ENCODE measurements around the gene ASZ1. TPM values are rescaled to one million over a fixed set of nuclear protein-coding genes. Genes with fewer than 3 reads are reported as not detected.

ASZ1 gene
- total RNA-seq, 1 donor from 2014 or later: not detected

DNA sequence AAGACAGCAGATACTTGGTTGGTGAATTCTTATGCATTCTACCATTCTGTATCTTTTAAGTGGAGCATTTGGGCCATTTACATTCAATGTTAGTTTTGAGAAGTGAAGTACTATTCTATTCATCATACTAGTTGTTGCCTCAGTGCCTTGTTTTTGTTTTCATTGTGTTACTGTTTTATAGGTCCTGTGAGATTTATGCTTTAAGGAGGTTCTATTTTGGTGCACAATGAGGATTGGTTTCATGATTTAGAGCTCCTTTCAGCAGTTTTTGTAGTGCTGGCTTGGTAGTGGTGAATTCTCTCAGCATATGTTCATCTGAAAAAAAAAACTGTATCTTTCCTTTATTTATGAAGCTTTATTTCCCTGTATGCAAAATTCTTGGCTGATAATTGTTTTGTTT is 81.1 kb downstream of the ASZ1 start:
- DNase-seq (ENCODE audit: low read depth in 2 of 2): no peak

DNA sequence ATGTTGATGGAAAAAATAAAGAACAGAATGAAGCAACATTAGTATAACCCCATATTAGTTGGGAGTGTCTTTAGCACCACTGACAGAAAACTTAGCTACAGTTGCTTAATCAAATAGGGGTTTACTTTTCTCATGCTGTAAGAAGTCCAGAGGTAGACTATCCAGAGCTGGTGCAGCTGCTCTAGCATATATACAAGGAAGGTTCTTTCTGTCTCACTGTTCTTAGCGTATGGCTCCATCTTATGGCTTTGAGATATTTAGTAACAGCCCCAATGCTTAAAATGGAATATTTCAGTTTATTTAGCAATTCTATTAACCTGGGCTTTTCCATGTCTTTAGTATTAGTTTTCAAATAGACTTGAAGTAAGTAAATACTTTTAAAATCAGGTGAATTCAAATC is 89.3 kb downstream of the ASZ1 start:
- no peak for DNase-seq (ENCODE audit: low read depth in 2 of 2)

DNA sequence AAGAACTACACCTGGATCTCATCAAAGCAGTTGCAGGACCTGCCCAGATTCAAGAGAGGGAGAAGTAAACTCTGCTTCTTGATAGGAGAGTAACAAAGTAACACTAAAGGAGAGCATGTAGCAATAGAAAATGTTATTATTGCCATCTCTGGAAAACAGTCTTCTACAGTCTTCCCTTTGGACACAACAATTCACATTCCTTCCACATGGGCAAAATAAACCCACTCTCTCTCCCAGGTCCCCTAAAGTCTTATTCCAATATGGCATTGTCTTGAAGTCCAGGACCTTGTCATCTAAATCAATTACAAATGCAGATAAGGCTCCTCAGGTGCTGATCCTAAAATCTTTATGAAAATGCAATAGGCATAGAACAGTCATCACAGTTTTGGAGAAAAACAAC is 94.1 kb downstream of the ASZ1 start:
- no peak for DNase-seq (ENCODE audit: low read depth in 2 of 2)

DNA sequence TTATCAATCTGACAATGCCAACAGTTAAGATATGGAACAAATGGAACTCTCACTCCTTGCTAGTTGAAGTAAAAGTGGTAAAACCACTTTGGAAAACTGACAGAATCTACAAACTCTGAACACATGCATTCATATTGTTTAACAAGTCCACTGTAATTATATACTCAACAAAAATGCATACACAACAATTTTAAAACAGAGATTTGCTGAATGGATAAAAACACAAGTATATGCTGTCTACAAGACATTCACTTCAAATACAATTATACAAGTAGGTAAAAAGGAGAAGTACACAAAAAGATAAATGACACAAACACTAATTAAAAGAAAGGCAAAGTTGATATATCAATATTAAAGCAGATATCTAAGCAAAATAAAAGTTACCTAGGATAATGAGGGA is 95.3 kb downstream of the ASZ1 start:
- no peak for DNase-seq (ENCODE audit: low read depth in 2 of 2)

DNA sequence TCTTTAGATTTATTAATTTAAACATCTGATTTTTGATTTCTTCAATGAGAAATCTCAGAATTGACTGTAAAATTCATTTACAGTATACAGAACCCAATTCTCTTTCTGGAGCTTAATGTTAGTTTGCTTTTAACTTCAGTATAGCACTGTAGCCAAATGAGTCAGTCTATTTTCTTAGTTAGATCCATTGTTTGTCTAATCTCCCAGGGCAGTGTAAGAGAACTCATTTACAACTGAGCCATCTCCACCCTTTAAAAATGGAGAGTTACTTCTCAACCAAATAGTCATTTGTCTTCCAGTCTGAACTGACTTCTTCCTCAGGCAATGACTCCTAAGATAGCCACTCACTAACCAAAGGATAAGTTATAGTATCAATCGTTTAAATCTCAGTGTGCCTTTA is 101.5 kb downstream of the ASZ1 start:
- peak in 1 of 2 donors; percentile 5 for DNase-seq (ENCODE audit: low read depth in 2 of 2)

DNA sequence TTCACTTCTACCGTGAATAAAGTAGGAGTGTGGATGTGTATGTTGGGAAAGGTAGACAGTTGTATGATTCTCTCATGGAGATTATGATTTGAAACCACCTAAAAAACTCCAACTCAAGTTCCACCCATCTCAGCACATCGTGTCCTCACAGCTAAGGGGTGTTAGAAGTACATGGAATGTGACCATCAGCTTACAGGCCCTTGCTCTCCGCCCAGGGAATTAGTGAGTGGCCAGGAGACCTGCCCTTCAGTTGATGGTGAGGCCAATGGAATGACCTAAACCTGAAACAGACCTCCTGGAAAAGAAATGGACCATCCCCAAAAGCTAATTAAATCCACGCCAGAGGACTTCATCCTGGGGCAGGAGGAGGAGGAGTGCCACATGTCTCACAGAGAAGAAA is 102.3 kb downstream of the ASZ1 start:
- DNase-seq (ENCODE audit: low read depth in 2 of 2): no peak

DNA sequence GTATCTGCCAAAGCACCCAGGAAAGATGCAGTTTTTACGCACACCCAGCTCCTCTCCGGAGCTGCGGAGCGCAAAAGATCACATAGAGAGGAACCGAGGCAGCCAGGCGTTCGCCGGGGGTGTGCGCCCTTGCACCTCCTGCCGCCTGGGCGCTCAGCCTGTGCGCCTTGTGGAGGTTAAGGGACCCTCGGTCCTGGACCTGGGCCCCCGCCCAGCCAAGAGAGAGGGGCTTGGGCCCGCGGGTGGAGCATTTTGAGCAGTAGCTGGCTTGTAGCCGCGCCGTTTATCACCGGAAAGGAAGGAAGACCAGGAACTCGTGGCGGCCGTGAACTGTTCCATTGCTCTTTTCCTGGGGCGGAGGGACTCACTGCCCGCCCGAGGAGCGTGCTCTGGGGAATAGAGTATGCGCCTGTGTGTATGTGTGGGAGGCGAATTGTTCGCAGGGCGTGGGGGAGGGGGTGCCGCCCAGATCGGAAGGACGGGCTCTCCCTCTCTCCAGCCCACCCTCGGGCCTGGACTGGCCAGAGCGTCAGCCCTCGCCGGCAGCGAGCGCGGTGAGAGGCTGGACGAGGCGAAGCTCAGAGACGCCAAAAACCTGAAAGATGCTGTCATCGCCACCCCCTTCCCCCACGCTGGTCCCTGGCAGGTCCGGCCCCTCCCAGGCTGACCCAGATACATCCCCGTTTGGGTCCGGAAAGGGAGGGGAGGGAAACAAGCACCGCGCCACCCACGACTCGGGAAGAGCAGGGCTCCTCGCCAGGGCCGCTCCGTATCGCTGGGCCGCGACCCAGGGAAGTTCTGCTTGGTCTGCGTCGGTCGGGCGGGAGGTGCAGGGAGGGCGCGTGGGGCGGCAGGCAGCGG is 103.2 kb downstream of the ASZ1 start:
- DNase-seq (ENCODE audit: low read depth in 2 of 2): peak; percentile 13 to 23

DNA sequence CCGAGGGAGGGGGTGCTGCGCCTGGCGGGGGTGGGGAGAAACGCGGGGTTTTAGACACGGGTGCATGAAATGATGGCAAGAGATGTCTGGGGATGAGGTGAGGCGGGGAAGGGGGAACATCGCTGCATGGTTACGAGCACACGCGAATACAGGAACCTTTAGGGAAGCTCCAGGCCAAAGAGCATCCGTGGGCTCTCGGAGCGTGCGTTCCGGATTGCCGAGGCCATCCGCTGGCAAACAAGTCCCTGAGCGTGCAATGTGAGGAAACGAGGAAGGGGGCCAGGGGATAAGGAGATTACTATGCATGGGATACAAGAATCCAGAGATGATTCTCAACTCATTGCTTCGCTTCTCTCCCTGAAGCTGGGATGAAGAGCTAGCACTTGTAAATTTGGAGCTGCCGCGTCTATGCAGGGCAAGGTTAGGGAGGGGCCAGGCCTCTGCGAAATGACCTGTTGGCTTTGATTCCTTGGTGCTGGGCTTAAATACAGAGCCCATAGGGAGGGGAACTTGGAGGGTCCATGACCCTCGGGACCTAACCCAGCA is 103.9 kb downstream of the ASZ1 start:
- DNase-seq (ENCODE audit: low read depth in 2 of 2): no peak

DNA sequence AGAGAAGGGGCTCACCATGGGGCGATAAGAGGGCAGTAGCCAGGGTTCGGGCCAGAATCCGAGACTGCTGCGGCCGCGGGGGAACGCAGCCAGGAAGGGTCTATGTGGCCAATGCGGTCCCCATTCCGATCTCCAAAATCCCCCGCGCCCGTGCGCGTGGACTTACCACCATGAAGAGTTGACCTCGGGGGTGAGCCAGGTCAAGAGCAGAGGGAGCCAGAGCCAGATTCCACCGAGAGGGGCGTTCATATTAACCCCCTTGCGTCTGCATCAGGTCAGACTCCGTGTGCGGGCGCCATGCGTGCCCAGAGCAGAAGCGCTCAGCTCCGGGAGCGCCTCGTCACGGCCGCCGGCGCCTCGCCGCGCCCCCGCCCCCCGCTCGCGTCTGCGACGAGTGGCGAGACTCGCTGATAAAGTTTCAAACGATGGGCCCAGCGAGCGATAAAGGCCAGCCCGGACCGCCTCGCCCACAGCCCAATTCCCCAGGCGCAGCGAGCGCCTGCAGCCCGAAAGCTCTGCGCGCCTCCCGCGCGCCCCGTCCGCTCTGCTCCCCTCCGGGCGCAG is 104.5 kb downstream of the ASZ1 start, which contains the start of gene WNT2:
TSS of gene WNT2 (minus strand) at position 318 of the 564 bp plus-strand sequence. CDS start at position 249, 69 bp downstream.
- no peak for DNase-seq (ENCODE audit: low read depth in 2 of 2)

DNA sequence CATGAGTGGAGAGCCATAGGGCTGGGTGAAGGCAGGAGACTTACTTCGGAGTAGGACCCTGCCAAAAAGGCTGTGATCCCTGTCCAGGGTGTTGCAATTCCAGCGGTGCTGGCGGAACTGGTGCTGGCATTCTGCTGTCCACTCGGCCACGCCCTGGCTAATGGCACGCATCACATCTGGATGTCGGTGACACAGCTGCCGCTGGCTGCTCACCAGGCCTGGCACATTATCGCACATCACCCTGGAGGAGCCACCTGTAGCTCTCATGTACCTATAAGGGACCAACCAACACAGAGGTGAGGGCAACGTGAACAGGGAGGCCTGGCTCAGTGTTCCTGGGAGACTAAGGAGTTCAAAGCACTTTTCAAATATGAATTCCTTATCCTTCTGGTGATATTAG is 106.8 kb downstream of the ASZ1 start:
- DNase-seq (ENCODE audit: low read depth in 2 of 2): no peak

DNA sequence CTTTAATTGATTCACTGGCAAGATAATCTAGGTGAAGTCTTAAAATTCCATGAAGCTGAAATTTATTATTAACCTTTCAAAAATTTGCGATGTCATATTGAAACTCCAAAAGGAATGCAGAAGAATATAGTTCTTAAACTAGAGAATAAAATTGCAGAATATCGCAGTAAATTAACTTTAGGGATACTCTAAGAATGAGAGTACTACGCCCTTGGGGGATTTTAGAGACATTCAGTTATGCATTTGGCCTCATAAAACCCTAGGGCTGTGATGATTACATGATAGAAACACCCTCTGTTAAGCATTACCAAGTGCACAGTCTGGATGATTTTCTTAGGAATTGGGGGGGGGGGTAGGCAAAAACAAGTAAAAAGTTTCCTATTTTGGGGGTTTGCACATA is 108.1 kb downstream of the ASZ1 start:
- no peak for DNase-seq (ENCODE audit: low read depth in 2 of 2)

DNA sequence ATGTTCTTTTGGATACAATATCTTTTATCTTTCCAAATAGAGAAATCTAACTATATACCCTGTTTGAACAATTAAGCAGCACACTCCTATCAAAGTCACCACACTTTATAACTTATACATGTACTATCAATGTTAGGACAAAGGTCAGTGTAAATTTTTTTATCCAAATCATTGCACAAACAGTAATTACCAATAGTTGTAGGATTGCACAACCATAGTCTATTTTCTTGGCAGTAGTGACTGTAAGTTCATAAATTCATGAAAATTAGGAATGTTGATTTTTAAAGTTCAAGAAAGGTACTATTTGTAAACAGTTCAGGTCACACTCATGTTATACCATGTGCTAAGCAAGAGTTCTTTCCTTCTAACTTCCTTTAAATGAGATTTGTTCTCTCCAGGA is 113.7 kb downstream of the ASZ1 start:
- DNase-seq (ENCODE audit: low read depth in 2 of 2): no peak

Other genes starting within 250 kb of the ASZ1 start
- gene WNT2, start 104.4 kb downstream of the ASZ1 start, total RNA-seq: not detected in 2 replicates
- gene CFTR, start 52.5 kb upstream of the ASZ1 start, total RNA-seq: not detected in 2 replicates